HepG2 (cell line): ENCODE data around the gene SERTAD3. TPM values are rescaled to one million over a fixed set of nuclear protein-coding genes. Genes with fewer than 3 reads are reported as not detected.
A peak's percentile ranks its signal among the peaks of the same experiment; 100 is the strongest.

Experiments
- AFF4 ChIP-seq: sonication (generic); formaldehyde crosslinking; IDR thresholded peaks from 2 replicates; pipeline ENCODE4 v1.4.0; 2020; ENCODE audit warnings: missing genetic modification reagents
- ATF7 ChIP-seq, 2 experiments: fragments of 450-650 bp in 1 of 2; sonication (generic) in 1 of 2; formaldehyde crosslinking in 1 of 2; IDR thresholded peaks; 2 replicates each; pipeline versions ENCODE4 v1.4.0 to v1.6.1; 2016 to 2020; ENCODE audit warnings: antibody characterized with exemption in 1 of 2, mild to moderate bottlenecking in 1 of 2, missing genetic modification reagents in 1 of 2
- HDAC6 ChIP-seq: fragments of 200-600 bp; sonication (generic); IDR thresholded peaks from 2 replicates; pipeline ENCODE4 v1.7.0; 2017; ENCODE audit warnings: mild to moderate bottlenecking, antibody characterized with exemption, low read length, low read depth
- JUND ChIP-seq: sonication (generic); formaldehyde crosslinking; IDR thresholded peaks from 2 replicates; pipeline ENCODE4 v1.8.0; 2022; ENCODE audit warnings: mild to moderate bottlenecking, missing genetic modification reagents
- NONO ChIP-seq, 2 experiments: fragments of 450-650 bp in 1 of 2; sonication (generic) in 1 of 2; formaldehyde crosslinking in 1 of 2; IDR thresholded peaks in 1 of 2; conservative IDR thresholded peaks in 1 of 2; 2 replicates each; pipeline versions ENCODE4 v1.6.1 to v1.8.0; 2017 to 2022; ENCODE audit warnings: mild to moderate bottlenecking in 1 of 2, missing genetic modification reagents in 1 of 2, moderate library complexity in 1 of 2
- PCBP1 ChIP-seq: fragments of 200-400 bp; formaldehyde crosslinking; IDR thresholded peaks from 2 replicates; pipeline ENCODE4 v1.6.1; 2017; ENCODE audit warnings: mild to moderate bottlenecking, low read depth, low read length, borderline replicate concordance
- PHB2 ChIP-seq: fragments of 450-650 bp; IDR thresholded peaks from 2 replicates; pipeline ENCODE4 v1.6.1; 2018; ENCODE audit not compliant: partially characterized antibody
- PHF5A ChIP-seq: IDR thresholded peaks from one replicate; pipeline ENCODE4 v1.6.1; 2018; ENCODE audit warnings: low read depth, missing genetic modification reagents; ENCODE audit not compliant: unreplicated experiment
- SETDB1 ChIP-seq: sonication (generic); formaldehyde crosslinking; IDR thresholded peaks from 2 replicates; pipeline ENCODE4 v1.5.1; 2020; ENCODE audit warnings: missing genetic modification reagents, mild to moderate bottlenecking, borderline replicate concordance
- ZNF280B ChIP-seq: sonication (generic); formaldehyde crosslinking; IDR thresholded peaks from 2 replicates; pipeline ENCODE4 v1.5.0; 2020; ENCODE audit warnings: missing genetic modification reagents, mild to moderate bottlenecking, borderline replicate concordance
- ZNF3 ChIP-seq: IDR thresholded peaks from 2 replicates; pipeline ENCODE4 v1.7.0; 2017; ENCODE audit warnings: inconsistent platforms
- ZNF326 ChIP-seq: sonication (generic); formaldehyde crosslinking; IDR thresholded peaks from 2 replicates; pipeline ENCODE4 v1.4.0; 2020; ENCODE audit warnings: missing genetic modification reagents, borderline replicate concordance
- ZNF513 ChIP-seq: sonication (generic); formaldehyde crosslinking; conservative IDR thresholded peaks from 2 replicates; pipeline ENCODE4 v1.5.0; 2020; ENCODE audit warnings: missing genetic modification reagents
- ZNF800 ChIP-seq: sonication (generic); formaldehyde crosslinking; IDR thresholded peaks from 2 replicates; pipeline ENCODE4 v1.4.0; 2020; ENCODE audit warnings: missing genetic modification reagents
- polyA plus RNA-seq, 8 experiments: library from polyadenylated mRNA; depleted of rRNA in 3 of 8; stranded (reverse) in 7 of 8; unstranded in 1 of 8; fragments of >200 nt; fragmentation: Illumina TruSeq in 4 of 8; extraction: Trizol in 4 of 8; gene quantifications; 2 replicates each; pipeline versions ENCODE4 v1.2.1 to v1.2.3, GENCODE V29; 2011 to 2016; ENCODE audit warnings: low read depth in 4 of 8, missing spikeins in 1 of 8, mixed read lengths in 1 of 8; ENCODE audit not compliant: insufficient read depth in 1 of 8
- total RNA-seq, 5 experiments: library from RNA; depleted of rRNA; stranded (reverse); fragments of >200 nt; fragmentation: Illumina TruSeq; extraction: Trizol; gene quantifications; 2 replicates each; pipeline ENCODE4 v1.2.3, GENCODE V29; 2016; ENCODE audit warnings: low read depth in 1 of 5
- TF ChIP-seq, protein P1 (sequence below): sonication (generic); formaldehyde crosslinking; conservative IDR thresholded peaks from 2 replicates; pipeline ENCODE4 v1.8.1; 2023; ENCODE audit warnings: missing genetic modification reagents
- TF ChIP-seq, protein P2 (sequence below): sonication (generic); formaldehyde crosslinking; IDR thresholded peaks from 2 replicates; pipeline ENCODE4 v1.5.1; 2020; ENCODE audit warnings: mild to moderate bottlenecking, missing genetic modification reagents, borderline replicate concordance

Gene SERTAD3
- total and polyA plus RNA-seq, 2 of the 13 experiments (the other 11 are each of a cell fraction or from before 2014, with no cell fraction given) = 9.6 to 16.9 TPM

GRCh38 chr19:40416918-40417642 lies 27.1 kb downstream of the SERTAD3 start (continued):
- TF ChIP-seq PCBP1 = peak; percentile 52; the same call in 1 of the 2 replicates
- no peak for TF ChIP-seq JUND (CRISPR knock-in tag)
- TF ChIP-seq HDAC6 = no peak
- TF ChIP-seq AFF4 (CRISPR knock-in tag) = no peak
- no peak for TF ChIP-seq ZNF3
- TF ChIP-seq ZNF280B (CRISPR knock-in tag) = no peak
- TF ChIP-seq SETDB1 (CRISPR knock-in tag) = no peak
- TF ChIP-seq ZNF326 = no peak
- no peak for TF ChIP-seq PHB2
- no peak for TF ChIP-seq ZNF800
- TF ChIP-seq, protein P1, sequence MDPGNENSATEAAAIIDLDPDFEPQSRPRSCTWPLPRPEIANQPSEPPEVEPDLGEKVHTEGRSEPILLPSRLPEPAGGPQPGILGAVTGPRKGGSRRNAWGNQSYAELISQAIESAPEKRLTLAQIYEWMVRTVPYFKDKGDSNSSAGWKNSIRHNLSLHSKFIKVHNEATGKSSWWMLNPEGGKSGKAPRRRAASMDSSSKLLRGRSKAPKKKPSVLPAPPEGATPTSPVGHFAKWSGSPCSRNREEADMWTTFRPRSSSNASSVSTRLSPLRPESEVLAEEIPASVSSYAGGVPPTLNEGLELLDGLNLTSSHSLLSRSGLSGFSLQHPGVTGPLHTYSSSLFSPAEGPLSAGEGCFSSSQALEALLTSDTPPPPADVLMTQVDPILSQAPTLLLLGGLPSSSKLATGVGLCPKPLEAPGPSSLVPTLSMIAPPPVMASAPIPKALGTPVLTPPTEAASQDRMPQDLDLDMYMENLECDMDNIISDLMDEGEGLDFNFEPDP (CRISPR knock-in tag) = no peak
- TF ChIP-seq, protein P2, sequence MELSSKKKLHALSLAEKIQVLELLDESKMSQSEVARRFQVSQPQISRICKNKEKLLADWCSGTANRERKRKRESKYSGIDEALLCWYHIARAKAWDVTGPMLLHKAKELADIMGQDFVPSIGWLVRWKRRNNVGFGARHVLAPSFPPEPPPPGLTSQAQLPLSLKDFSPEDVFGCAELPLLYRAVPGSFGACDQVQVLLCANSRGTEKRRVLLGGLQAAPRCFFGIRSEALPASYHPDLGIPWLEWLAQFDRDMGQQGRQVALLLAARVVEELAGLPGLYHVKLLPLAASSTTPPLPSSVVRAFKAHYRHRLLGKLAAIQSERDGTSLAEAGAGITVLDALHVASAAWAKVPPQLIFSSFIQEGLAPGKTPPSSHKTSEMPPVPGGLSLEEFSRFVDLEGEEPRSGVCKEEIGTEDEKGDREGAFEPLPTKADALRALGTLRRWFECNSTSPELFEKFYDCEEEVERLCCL (CRISPR knock-in tag) = no peak
- TF ChIP-seq PHF5A (CRISPR knock-in tag) = no peak
- no peak for TF ChIP-seq ZNF513 (CRISPR knock-in tag)
- no peak for TF ChIP-seq ATF7 (IDR thresholded peaks at IDR 0.05)
- no peak for TF ChIP-seq ATF7 (CRISPR knock-in tag; IDR thresholded peaks at IDR 0.05)
- TF ChIP-seq NONO (IDR thresholded peaks at IDR 0.05) = no peak
- no peak for TF ChIP-seq NONO (CRISPR knock-in tag; conservative IDR thresholded peaks at IDR 0.05)
